H1 (cell line): Measurements from ENCODE around the gene NKX2-4. TPM values are rescaled to one million over a fixed set of nuclear protein-coding genes. Genes with fewer than 3 reads are reported as not detected.

Experiments used
- BCL11A ChIP-seq, 2 experiments: IDR thresholded peaks; one replicate each; pipeline ENCODE4 v1.6.1; 2011; ENCODE audit warnings: low read depth in 2 of 2, low read length in 2 of 2, mild to moderate bottlenecking in 2 of 2
- CHD2 ChIP-seq: IDR thresholded peaks from 2 replicates; pipeline ENCODE4 v1.6.1; 2012; ENCODE audit warnings: low read length, improper control_type of control experiment
- KDM4A ChIP-seq: IDR thresholded peaks from one replicate; pipeline ENCODE4 v1.7.1; 2012; ENCODE audit warnings: low read depth, mild to moderate bottlenecking, moderate library complexity, low read length, inconsistent platforms; ENCODE audit not compliant: severe bottlenecking
- RNF2 ChIP-seq: fragments of 200-900, 300-1000 bp; sonication (generic); IDR thresholded peaks from 2 replicates; pipeline ENCODE4 v1.7.1; 2016; ENCODE audit warnings: borderline replicate concordance, low read depth, mild to moderate bottlenecking, antibody characterized with exemption, low read length; ENCODE audit not compliant: poor library complexity, severe bottlenecking; ENCODE audit errors: missing control alignments
- SIX5 ChIP-seq: IDR thresholded peaks from 2 replicates; pipeline ENCODE4 v1.6.1; 2011; ENCODE audit warnings: mild to moderate bottlenecking, low read depth, low read length
- polyA plus RNA-seq, 7 experiments: library from polyadenylated mRNA; depleted of rRNA in 3 of 7; stranded (reverse) in 5 of 7; unstranded in 2 of 7; fragments of >200 nt in 5 of 7; fragments of 200-250 nt in 2 of 7; gene quantifications; 1 replicate in 5 of 7; 2 replicates in 1 of 7; 4 replicates in 1 of 7; pipeline versions ENCODE4 v1.2.1 to v1.2.3, GENCODE V29; 2011 to 2013; ENCODE audit warnings: missing spikeins in 2 of 7, mixed read lengths in 2 of 7
- total RNA-seq: library from RNA; stranded (reverse); fragmentation: NEBNext Ultra II Directional; extraction: Animal tissue kit (Norgen Biotek cat#: 25700); gene quantifications from 2 replicates; pipeline ENCODE4 v1.2.1, GENCODE V29; 2021

NKX2-4 gene
- total and polyA plus RNA-seq, 2 of the 8 experiments (the other 6 are each of a cell fraction or from before 2014, with no cell fraction given), result 0.12 to 0.37 TPM

DNA sequence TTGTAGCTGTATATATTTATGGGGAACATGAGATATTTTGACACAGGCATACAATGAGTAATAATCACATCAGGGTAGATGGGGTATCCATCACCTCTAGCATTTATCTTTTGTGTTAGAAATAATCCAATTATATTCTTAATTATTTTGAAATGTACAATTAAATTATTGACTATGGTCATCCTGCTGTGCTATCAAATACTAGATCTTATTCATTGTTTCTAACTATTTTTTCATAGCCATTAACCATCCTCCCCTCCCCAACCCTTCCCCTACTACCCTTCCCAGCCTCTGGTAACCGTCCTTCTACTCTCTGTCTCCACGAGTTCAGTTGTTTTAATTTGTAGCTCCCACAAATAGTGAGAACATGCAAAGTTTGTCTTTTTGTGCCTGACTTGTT is 28.5 kb downstream of the NKX2-4 start (continued):
- no peak for TF ChIP-seq BCL11A (IDR thresholded peaks at IDR 0.05; ENCODE audit: low read depth in 2 of 2, low read length in 2 of 2)
- no peak for TF ChIP-seq CHD2
- no peak for TF ChIP-seq RNF2
- no peak for TF ChIP-seq KDM4A
- TF ChIP-seq SIX5, result no peak
